Measurements from ENCODE around the gene CTH.
"Not testable (repeated sequence)": the region's sequence is repeated elsewhere in the genome, so short reads cannot be mapped to it uniquely, and the experiment has no call there.

DNA sequence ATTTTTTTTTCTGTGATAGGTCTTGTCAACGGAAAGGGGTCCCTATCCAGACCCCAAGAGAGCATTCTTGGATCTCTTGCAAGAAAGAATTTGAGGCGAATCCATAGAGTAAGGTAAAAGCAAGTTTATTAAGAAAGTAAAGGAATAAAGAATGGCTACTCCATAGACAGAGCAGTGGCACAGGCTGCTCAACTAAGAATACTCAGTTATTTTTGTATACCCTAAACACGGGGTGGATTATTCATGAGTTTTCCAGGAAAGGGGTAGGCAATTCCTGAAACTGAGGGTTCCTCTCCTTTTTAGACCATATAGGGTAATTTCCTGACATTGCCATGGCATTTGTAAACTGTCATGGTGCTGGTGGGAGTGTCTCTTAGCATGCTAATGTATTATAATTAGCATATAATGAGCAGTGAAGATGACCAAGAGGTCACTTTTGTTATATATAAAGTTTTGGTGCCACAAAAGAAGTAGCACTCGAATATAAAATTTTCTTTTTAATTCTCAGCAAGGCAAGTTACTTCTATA is 44.6 kb upstream of the CTH start:
- TF ChIP-seq, protein P1, sequence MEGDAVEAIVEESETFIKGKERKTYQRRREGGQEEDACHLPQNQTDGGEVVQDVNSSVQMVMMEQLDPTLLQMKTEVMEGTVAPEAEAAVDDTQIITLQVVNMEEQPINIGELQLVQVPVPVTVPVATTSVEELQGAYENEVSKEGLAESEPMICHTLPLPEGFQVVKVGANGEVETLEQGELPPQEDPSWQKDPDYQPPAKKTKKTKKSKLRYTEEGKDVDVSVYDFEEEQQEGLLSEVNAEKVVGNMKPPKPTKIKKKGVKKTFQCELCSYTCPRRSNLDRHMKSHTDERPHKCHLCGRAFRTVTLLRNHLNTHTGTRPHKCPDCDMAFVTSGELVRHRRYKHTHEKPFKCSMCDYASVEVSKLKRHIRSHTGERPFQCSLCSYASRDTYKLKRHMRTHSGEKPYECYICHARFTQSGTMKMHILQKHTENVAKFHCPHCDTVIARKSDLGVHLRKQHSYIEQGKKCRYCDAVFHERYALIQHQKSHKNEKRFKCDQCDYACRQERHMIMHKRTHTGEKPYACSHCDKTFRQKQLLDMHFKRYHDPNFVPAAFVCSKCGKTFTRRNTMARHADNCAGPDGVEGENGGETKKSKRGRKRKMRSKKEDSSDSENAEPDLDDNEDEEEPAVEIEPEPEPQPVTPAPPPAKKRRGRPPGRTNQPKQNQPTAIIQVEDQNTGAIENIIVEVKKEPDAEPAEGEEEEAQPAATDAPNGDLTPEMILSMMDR (conservative IDR thresholded peaks at IDR 0.05 in 1 of 2, IDR thresholded peaks at IDR 0.05 in 1 of 2; ENCODE audit: extremely low read depth in 1 of 2, insufficient read depth in 1 of 2, low read depth in 1 of 2, low read length in 2 of 2) = not testable (repeated sequence)
- TF ChIP-seq EZH2 (IDR thresholded peaks at IDR 0.05; ENCODE audit: borderline replicate concordance, low read length) = not testable (repeated sequence)

Data from mammary epithelial cell (primary cell).